ENCODE results near the gene ANKEF1.

The ANKEF1 gene

GRCh38 chr20:10090588-10091166 is 55.9 kb downstream of the ANKEF1 start:
- no peak for DNase-seq

GRCh38 chr20:10093087-10093591 is 58.4 kb downstream of the ANKEF1 start:
- no peak for DNase-seq

GRCh38 chr20:10094566-10095173 is 59.9 kb downstream of the ANKEF1 start:
- DNase-seq: no peak

GRCh38 chr20:10096790-10097189 is 62.0 kb downstream of the ANKEF1 start:
- no peak for DNase-seq

- no peak for DNase-seq
These were observed 70.3 kb downstream of the ANKEF1 start for GRCh38 chr20:10105046-10105445.

Measured in activated CD8-positive, alpha-beta memory T cell treated with anti-CD3 and anti-CD28 coated beads for 24 hours (primary cell).